ENCODE results near the gene DOP1A.
A peak's percentile ranks its signal among the peaks of the same experiment; 100 is the strongest.

The DOP1A gene

GRCh38 chr6:83072726-83073125 is 5.3 kb downstream of the DOP1A start:
- no peak for DNase-seq

GRCh38 chr6:83073615-83074014 is 6.1 kb downstream of the DOP1A start:
- DNase-seq: peak; percentile 41

- no peak for DNase-seq
These were observed 16.0 kb downstream of the DOP1A start for GRCh38 chr6:83083476-83083875.

GRCh38 chr6:83086751-83087150 is 19.3 kb downstream of the DOP1A start:
- DNase-seq: peak; percentile 4

GRCh38 chr6:83092756-83093399 is 25.4 kb downstream of the DOP1A start:
- peak; percentile 74 for DNase-seq

GRCh38 chr6:83096791-83097190 is 29.3 kb downstream of the DOP1A start:
- DNase-seq: no peak

GRCh38 chr6:83097204-83097603 is 29.7 kb downstream of the DOP1A start:
- no peak for DNase-seq

GRCh38 chr6:83097675-83098074 is 30.2 kb downstream of the DOP1A start:
- no peak for DNase-seq

- DNase-seq: no peak
These were observed 31.1 kb downstream of the DOP1A start for GRCh38 chr6:83098589-83098988.

- DNase-seq: peak; percentile 58
These were observed 40.9 kb downstream of the DOP1A start for GRCh38 chr6:83108378-83108777.

- no peak for DNase-seq
These were observed 45.8 kb downstream of the DOP1A start for GRCh38 chr6:83113258-83113657.

GRCh38 chr6:83114164-83114563 is 46.7 kb downstream of the DOP1A start:
- DNase-seq: peak; percentile 13

- peak; percentile 49 for DNase-seq
These were observed 50.3 kb downstream of the DOP1A start for GRCh38 chr6:83117802-83118201.

GRCh38 chr6:83119742-83120300 is 52.4 kb downstream of the DOP1A start:
- DNase-seq: no peak

GRCh38 chr6:83124553-83124952 is 57.1 kb downstream of the DOP1A start:
- no peak for DNase-seq

- DNase-seq: no peak
These were observed 58.0 kb downstream of the DOP1A start for GRCh38 chr6:83125425-83125824.

GRCh38 chr6:83126223-83126622 is 58.8 kb downstream of the DOP1A start:
- DNase-seq: no peak

- DNase-seq: no peak
These were observed 59.3 kb downstream of the DOP1A start for GRCh38 chr6:83126807-83127206.

GRCh38 chr6:83127258-83127657 is 59.8 kb downstream of the DOP1A start:
- DNase-seq: no peak

GRCh38 chr6:83127976-83128375 is 60.5 kb downstream of the DOP1A start:
- no peak for DNase-seq

- no peak for DNase-seq
These were observed 64.7 kb downstream of the DOP1A start for GRCh38 chr6:83132121-83132520.

GRCh38 chr6:83138118-83138722 is 70.7 kb downstream of the DOP1A start:
- DNase-seq: no peak

- DNase-seq: no peak
These were observed 71.3 kb downstream of the DOP1A start for GRCh38 chr6:83138758-83139157.

GRCh38 chr6:83151114-83151513 is 83.6 kb downstream of the DOP1A start:
- DNase-seq: no peak

- DNase-seq: no peak
These were observed 85.4 kb downstream of the DOP1A start for GRCh38 chr6:83152913-83153312.
